HG02642 (cell line): Measurements from ENCODE around the gene TRPM3.
"Not testable (repeated sequence)": the region's sequence is repeated elsewhere in the genome, so short reads cannot be mapped to it uniquely, and the experiment has no call there.

Source experiments
- ATAC-seq: cut with Tn5 transposase; IDR thresholded peaks from one replicate; pipeline ENCODE4 v1.9.1; 2021; ENCODE audit warnings: mild to moderate bottlenecking; ENCODE audit not compliant: unreplicated experiment, poor library complexity

Gene TRPM3

GRCh38 chr9:70630971-70631370 is 490.4 kb downstream of the TRPM3 start:
- no peak for ATAC-seq

- not testable (repeated sequence) for ATAC-seq
Observed at GRCh38 chr9:70629080-70629685, 492.2 kb downstream of the TRPM3 start.

- ATAC-seq, result no peak
Observed at GRCh38 chr9:70625078-70625477, 496.3 kb downstream of the TRPM3 start.

GRCh38 chr9:70618784-70619183 is 502.6 kb downstream of the TRPM3 start:
- no peak for ATAC-seq

GRCh38 chr9:70617033-70617828 is 504.2 kb downstream of the TRPM3 start:
- no peak for ATAC-seq

- ATAC-seq, result no peak
Observed at GRCh38 chr9:70616228-70616990, 505.0 kb downstream of the TRPM3 start.

GRCh38 chr9:70615464-70616138 is 505.8 kb downstream of the TRPM3 start:
- no peak for ATAC-seq

GRCh38 chr9:70614786-70615463 is 506.5 kb downstream of the TRPM3 start:
- no peak for ATAC-seq

GRCh38 chr9:70613024-70613768 is 508.2 kb downstream of the TRPM3 start:
- ATAC-seq, result no peak

GRCh38 chr9:70610287-70610644 is 511.2 kb downstream of the TRPM3 start:
- ATAC-seq, result no peak

GRCh38 chr9:70609542-70610286 is 511.7 kb downstream of the TRPM3 start:
- no peak for ATAC-seq

- ATAC-seq, result no peak
Observed at GRCh38 chr9:70609011-70609410, 512.4 kb downstream of the TRPM3 start.

- no peak for ATAC-seq
Observed at GRCh38 chr9:70607926-70608325, 513.5 kb downstream of the TRPM3 start.

GRCh38 chr9:70607329-70607728 is 514.1 kb downstream of the TRPM3 start:
- no peak for ATAC-seq

GRCh38 chr9:70603020-70603411 is 518.4 kb downstream of the TRPM3 start:
- ATAC-seq, result no peak

- ATAC-seq, result peak; percentile 83
Observed at GRCh38 chr9:70602321-70603019, 519.0 kb downstream of the TRPM3 start.

- no peak for ATAC-seq
Observed at GRCh38 chr9:70601000-70601951, 520.1 kb downstream of the TRPM3 start.
